Gastrocnemius medialis (tissue), 4 donors: ENCODE results near the gene ITPR3.

Source experiments
- POLR2A ChIP-seq, 2 donors: fragments of 450-650 bp; IDR thresholded peaks; one replicate each; pipeline ENCODE4 v1.6.1; 2017; ENCODE audit warnings: antibody characterized with exemption in 2 of 2, mild to moderate bottlenecking in 2 of 2, moderate library complexity in 2 of 2
- TF ChIP-seq, protein P1 (sequence below), 5 experiments: fragments of 450-650 bp in 3 of 5; fragments of 200-600 bp in 2 of 5; sonication (generic) in 2 of 5; IDR thresholded peaks in 4 of 5; conservative IDR thresholded peaks in 1 of 5; 1 replicate in 4 of 5; 2 replicates in 1 of 5; pipeline ENCODE4 v1.5.1; 2016 to 2019; ENCODE audit warnings: antibody characterized with exemption in 5 of 5, mild to moderate bottlenecking in 3 of 5, moderate library complexity in 3 of 5

DNA sequence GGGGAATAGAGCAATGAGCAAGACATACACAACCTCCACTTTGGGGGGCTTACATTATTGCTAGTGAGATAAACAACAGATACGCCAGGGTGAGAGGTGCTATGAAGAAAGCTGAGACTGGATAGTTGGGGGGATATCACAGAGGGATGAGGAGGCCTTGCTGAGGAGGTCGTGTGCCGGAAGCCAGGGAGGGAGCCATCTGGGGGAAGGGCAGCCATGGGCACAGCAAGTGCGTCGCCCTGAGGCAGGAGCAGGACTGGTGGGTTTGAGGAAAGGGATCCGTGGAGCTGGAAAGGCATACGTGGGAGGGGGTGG is 28.9 kb upstream of the ITPR3 start:
- TF ChIP-seq, protein P1, sequence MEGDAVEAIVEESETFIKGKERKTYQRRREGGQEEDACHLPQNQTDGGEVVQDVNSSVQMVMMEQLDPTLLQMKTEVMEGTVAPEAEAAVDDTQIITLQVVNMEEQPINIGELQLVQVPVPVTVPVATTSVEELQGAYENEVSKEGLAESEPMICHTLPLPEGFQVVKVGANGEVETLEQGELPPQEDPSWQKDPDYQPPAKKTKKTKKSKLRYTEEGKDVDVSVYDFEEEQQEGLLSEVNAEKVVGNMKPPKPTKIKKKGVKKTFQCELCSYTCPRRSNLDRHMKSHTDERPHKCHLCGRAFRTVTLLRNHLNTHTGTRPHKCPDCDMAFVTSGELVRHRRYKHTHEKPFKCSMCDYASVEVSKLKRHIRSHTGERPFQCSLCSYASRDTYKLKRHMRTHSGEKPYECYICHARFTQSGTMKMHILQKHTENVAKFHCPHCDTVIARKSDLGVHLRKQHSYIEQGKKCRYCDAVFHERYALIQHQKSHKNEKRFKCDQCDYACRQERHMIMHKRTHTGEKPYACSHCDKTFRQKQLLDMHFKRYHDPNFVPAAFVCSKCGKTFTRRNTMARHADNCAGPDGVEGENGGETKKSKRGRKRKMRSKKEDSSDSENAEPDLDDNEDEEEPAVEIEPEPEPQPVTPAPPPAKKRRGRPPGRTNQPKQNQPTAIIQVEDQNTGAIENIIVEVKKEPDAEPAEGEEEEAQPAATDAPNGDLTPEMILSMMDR (IDR thresholded peaks at IDR 0.05 in 4 of 5, conservative IDR thresholded peaks at IDR 0.05 in 1 of 5): no peak
- no peak for TF ChIP-seq POLR2A (IDR thresholded peaks at IDR 0.05)
